ENCODE measurements around the gene SDR42E2.

DNA sequence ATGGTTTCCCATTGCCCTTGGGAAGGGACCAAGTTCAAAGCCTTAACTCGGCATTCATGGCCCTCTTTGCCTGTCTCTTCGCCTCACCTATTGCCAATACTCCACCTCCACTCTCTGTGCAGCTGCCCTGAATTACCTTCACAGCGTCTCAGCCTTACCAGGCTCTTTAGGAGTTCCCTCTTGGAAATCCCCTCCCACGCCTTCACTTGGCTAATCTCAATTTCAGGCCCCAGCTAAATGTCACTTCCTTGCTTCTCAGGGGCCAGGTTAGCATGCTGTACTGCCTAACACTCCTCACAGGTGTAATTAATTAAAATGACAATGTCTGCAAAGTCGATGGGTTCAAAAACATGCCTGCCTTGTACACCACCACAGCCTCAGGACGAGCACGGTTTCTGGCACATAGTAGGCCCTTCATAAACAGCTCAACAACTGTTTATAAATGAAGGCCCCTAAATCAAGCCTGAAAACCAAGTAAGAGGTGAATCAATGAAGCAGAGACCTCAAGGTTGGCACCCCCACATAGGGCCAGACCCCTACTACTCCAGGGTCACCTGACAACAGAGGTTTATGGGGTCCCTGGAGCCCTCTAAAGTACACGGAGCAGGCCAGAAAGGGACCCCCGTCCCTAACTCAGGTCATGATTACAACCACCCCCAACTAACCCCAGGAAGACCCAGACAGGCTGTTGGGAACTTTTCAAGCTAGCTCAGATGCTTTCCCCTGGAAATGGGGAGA is 32.6 kb downstream of the SDR42E2 start:
- TF ChIP-seq POLR2A (IDR thresholded peaks at IDR 0.05; ENCODE audit: low read depth, low read length) (no peak), RAD21 (IDR thresholded peaks at IDR 0.05; ENCODE audit: low read length) (no peak), FOS (IDR thresholded peaks at IDR 0.05; ENCODE audit: low read depth, low read length) (no peak), RCOR1 (IDR thresholded peaks at IDR 0.05; ENCODE audit: insufficient replicate concordance, low read length) (no peak), MAZ (IDR thresholded peaks at IDR 0.05; ENCODE audit: borderline replicate concordance, low read depth, low read length) (no peak), RFX5 (IDR thresholded peaks at IDR 0.05; ENCODE audit: low read depth, low read length) (no peak), SMC3 (IDR thresholded peaks at IDR 0.05; ENCODE audit: low read depth, low read length) (no peak), USF2 (IDR thresholded peaks at IDR 0.05; ENCODE audit: low read depth, low read length) (no peak), CEBPB (IDR thresholded peaks at IDR 0.05; ENCODE audit: low read depth, low read length) (no peak), MXI1 (IDR thresholded peaks at IDR 0.05; ENCODE audit: borderline replicate concordance, low read depth, low read length) (no peak)
- TF ChIP-seq, protein P1, sequence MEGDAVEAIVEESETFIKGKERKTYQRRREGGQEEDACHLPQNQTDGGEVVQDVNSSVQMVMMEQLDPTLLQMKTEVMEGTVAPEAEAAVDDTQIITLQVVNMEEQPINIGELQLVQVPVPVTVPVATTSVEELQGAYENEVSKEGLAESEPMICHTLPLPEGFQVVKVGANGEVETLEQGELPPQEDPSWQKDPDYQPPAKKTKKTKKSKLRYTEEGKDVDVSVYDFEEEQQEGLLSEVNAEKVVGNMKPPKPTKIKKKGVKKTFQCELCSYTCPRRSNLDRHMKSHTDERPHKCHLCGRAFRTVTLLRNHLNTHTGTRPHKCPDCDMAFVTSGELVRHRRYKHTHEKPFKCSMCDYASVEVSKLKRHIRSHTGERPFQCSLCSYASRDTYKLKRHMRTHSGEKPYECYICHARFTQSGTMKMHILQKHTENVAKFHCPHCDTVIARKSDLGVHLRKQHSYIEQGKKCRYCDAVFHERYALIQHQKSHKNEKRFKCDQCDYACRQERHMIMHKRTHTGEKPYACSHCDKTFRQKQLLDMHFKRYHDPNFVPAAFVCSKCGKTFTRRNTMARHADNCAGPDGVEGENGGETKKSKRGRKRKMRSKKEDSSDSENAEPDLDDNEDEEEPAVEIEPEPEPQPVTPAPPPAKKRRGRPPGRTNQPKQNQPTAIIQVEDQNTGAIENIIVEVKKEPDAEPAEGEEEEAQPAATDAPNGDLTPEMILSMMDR (conservative IDR thresholded peaks at IDR 0.05; ENCODE audit: low read depth, low read length): no peak
- TF ChIP-seq, protein P2, sequence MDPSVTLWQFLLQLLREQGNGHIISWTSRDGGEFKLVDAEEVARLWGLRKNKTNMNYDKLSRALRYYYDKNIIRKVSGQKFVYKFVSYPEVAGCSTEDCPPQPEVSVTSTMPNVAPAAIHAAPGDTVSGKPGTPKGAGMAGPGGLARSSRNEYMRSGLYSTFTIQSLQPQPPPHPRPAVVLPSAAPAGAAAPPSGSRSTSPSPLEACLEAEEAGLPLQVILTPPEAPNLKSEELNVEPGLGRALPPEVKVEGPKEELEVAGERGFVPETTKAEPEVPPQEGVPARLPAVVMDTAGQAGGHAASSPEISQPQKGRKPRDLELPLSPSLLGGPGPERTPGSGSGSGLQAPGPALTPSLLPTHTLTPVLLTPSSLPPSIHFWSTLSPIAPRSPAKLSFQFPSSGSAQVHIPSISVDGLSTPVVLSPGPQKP (IDR thresholded peaks at IDR 0.05; ENCODE audit: borderline replicate concordance, low read depth, low read length): no peak

Measured in IMR-90 (cell line).